HG03460 (cell line): ENCODE results near the gene RILPL1.
A peak's percentile ranks its signal among the peaks of the same experiment; 100 is the strongest.
"Not testable (repeated sequence)": the region's sequence is repeated elsewhere in the genome, so short reads cannot be mapped to it uniquely, and the experiment has no call there.

ENCODE experiments used
- ATAC-seq: cut with Tn5 transposase; IDR thresholded peaks from one replicate; pipeline ENCODE4 v1.9.1; 2021; ENCODE audit not compliant: unreplicated experiment

Gene RILPL1

GRCh38 chr12:123472438-123472849, 61.1 kb downstream of the RILPL1 start:
- no peak for ATAC-seq

GRCh38 chr12:123471374-123472068, 62.0 kb downstream of the RILPL1 start:
- ATAC-seq, result no peak

DNA sequence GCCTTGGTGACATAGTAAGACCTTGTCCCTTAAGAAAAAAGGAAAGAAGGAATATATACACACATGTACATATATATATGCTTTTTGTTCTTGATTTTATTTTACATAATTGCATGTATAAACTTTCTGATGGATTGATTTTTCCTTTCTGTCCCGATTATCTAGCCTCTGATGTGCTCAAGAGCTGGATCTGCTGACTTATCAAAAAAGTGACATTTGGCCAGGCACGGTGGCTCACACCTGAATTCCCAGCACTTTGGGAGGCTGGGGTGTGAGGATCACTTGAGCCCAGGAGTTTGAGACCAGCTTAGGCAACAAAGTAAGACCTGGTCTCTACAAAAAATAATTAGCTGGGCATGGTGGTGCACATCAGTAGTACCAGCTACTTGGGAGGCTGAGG, 63.5 kb downstream of the RILPL1 start:
- no peak for ATAC-seq

- peak; percentile 74 for ATAC-seq
Observed at GRCh38 chr12:123468786-123469185, 64.7 kb downstream of the RILPL1 start.

DNA sequence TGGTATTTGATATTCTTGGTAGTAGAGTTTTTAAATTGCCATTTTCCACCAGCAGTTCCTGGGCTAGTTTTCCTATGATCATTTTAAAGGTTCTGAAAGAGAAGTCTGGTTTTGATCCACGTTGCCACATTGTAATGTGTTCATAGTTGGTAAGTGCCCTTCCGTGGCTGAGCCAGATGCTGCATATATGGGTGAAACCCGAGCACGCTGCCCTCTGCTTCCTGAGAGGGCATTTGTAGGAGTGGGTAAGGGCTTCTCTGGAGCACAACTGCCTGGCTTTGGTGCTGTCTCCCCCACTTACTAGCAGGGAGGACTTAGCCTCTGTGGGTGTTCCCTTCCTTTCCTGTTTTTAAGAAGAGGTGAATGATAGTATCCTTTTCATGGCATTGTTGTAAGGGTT, 68.4 kb downstream of the RILPL1 start:
- no peak for ATAC-seq

DNA sequence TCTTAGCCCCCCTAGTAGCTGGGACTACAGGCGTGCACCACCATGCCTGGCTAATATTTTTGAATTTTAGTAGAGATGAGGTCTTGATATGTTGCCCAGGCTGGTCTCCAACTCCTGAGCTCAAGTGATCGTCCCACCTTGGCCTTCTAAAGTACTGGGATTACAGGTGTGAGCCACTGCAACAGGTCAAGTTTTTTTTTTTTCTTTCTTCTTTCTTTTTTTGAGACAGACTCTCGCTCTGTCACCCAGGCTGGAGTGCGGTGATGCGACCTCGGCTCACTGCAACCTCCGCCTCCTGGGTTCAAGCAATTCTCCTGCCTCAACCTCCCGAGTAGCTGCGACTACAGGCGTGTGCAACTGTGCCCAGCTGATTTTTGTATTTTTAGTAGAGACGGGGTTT, 70.3 kb downstream of the RILPL1 start:
- ATAC-seq, result not testable (repeated sequence)

DNA sequence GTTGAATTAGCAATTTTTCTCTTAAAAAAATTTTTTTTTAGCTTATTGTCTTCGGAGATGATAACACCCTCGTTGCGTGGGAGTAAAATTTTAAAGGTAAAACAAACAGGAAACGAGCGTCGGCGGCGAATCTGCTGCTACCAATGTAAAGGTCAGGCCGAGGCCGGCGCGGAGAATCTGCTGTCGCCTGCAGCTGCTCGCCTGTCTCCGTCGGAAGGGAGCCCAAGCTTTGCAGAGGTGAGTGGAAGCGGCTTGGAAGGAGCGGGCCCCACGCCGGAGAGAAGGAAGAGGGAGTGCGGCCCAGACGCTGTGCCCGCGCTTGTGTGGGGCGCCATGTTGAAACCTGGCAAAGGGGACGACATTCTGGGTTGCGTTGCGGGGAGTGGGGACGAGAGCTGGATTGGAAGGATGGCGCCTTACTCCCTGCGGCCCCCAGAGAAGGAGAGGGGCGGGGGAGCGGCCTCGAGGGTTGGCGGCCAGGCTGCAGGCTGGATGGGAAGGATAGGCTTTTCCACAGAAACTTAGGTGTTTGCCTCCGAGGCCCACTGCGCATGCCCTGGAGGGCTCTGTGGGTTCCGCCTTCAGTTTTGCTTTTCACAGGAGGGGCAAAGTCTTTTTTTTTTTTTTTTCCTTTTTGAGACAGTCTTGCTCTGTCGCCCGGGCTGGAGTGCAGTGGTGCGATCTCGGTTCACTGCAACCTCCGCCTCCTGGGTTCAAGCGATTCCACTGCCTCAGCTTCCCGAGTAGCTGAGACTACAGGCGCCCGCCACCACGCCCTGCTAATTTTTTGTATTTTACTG, 75.3 kb downstream of the RILPL1 start, which contains the start of gene SNRNP35:
Gene SNRNP35, plus strand, starts transcription at position 160 of the 800 bp plus-strand sequence. CDS start 7,402 bp downstream, outside the sequence.
- ATAC-seq, result peak; percentile 74

- no peak for ATAC-seq
Observed at GRCh38 chr12:123453165-123453564, 80.4 kb downstream of the RILPL1 start.

GRCh38 chr12:123452276-123452550, 81.3 kb downstream of the RILPL1 start:
- ATAC-seq, result not testable (repeated sequence)

GRCh38 chr12:123450636-123451035, 82.9 kb downstream of the RILPL1 start:
- no peak for ATAC-seq

GRCh38 chr12:123449856-123450255, 83.7 kb downstream of the RILPL1 start:
- no peak for ATAC-seq

GRCh38 chr12:123449249-123449733, 84.2 kb downstream of the RILPL1 start:
- no peak for ATAC-seq

DNA sequence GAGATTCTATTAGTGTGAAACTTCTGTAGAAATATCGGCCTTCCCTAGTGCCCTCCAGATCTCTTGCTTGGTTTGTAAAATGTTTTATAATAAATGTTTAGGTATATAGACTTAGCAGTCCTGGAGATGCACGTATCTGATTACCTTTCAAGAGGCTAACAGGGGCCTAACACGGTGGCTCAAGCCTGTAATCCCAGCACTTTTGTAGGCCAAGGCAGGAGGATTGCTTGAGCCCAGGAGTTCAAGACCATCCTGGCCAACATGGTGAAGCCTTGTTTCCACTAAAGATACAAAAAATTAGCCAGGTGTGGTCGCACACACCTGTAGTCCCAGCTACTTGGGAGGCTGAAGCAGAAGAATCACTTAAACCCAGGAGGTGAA, 87.2 kb downstream of the RILPL1 start:
- ATAC-seq, result no peak

DNA sequence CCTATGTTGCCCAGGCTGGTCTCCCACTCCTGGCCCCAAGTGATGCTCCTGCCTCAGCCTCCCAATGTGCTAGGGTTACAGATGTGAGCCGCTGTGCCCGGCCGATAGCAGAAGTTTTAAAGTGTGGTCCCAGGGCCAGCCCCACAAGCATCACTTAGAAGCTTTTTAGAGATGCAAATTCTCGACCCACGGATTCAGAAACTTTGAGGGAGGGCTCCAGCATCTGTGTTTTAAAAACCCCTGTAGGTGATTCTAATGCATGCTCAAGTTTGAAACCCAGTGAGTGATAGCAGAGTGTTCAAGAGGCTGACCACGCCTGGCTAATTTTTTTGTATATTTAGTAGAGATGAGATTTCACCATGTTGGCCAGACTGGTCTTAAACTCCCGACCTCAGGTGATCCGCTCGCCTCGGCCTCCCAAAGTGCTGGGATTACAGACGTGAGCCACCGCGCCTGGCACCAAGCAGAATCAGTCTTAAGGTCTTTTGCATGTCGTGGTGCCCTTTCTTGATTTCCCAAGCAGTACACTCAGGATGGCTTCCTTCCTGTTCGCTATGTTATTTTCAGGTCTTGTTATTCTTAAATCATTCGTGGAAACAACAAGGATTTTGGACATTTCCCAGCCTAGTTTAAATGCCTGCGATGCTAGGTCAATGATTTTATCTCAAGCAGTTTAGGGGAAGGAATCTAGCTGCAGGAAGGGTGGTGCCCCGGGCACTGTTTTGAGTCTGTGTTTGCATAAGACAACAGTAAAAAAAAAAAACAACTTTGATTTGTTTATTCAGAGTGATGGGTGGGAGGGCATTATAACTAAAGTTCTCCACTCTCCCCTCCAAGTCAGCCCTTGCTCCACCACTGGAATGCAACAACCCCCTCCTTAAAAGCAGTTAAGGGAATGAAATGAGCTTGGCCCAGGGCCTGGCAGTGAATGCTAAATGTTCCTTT, 87.9 kb downstream of the RILPL1 start:
- no peak for ATAC-seq

DNA sequence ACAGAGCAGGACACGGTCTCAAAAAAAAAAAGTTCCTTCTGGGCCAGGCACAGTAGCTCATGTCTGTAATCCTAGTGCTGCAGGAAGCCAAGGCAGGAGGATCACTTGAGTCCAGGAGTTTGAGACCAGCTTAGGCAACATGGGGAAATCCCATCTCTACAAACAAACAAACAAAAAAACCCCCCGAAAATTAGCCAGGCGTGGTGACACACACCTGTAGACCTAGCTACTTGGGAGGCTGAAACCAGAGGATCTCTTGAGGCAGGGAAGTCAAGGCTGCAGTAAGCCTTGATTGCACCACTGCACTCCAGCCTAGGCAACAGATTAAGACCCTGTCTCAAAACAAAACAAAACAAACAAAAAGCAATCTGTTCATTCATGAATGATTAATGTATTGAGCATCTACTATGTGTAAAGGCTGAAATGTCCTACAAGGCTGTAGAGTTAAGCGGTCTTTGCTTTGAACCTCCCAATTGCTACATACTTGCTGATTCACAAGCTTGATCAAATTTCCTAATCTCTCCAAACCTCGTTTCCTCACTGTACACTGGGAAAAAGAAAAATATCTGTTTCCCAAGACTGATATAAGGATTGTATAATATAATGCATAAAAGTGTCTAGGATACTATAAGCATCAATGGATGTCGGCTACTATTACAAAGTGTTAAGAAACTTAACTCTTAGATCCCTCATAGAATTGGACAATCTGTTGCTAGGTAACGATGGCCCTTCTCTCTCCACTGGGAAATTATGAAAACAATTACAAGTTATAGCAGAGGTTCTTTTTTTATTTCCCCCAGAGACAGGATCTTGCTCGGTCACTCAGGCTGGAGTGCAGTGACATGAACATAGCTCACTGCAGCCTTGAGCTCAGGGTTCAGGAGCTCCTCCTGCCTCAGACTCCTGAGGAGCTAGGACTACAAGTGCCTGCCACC, 89.2 kb downstream of the RILPL1 start:
- no peak for ATAC-seq

- no peak for ATAC-seq
Observed at GRCh38 chr12:123442774-123443173, 90.7 kb downstream of the RILPL1 start.

DNA sequence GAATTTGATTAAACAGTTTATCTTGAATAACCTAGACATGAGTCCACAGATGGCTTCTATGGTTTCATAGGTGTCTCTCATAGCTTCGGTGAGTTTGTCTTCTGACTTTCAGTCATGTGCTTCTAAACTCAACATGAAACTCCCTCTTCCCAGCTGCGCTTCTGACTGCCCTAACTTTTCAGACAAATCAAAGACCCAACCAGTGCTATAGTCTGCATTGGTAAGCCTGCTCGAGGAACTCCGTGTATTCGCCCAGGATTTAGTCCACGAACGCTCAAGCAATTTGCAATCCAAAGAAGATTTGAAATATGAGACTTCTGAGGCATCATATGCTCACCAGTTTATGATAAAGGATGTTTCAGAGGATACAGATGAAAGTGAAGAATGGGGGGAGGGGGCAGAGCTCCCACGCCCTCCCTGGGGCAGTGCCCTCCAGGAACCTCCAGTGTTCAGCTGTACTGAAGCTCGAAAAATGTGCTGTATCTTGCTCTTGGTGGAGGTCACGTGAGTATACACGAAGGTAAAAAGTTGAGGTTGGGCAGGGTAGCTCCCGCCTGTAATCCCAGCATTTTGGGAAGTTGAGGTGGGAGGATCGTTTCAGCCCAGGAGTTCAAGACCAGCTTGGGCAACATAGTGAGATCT, 91.9 kb downstream of the RILPL1 start:
- peak; percentile 41 for ATAC-seq

DNA sequence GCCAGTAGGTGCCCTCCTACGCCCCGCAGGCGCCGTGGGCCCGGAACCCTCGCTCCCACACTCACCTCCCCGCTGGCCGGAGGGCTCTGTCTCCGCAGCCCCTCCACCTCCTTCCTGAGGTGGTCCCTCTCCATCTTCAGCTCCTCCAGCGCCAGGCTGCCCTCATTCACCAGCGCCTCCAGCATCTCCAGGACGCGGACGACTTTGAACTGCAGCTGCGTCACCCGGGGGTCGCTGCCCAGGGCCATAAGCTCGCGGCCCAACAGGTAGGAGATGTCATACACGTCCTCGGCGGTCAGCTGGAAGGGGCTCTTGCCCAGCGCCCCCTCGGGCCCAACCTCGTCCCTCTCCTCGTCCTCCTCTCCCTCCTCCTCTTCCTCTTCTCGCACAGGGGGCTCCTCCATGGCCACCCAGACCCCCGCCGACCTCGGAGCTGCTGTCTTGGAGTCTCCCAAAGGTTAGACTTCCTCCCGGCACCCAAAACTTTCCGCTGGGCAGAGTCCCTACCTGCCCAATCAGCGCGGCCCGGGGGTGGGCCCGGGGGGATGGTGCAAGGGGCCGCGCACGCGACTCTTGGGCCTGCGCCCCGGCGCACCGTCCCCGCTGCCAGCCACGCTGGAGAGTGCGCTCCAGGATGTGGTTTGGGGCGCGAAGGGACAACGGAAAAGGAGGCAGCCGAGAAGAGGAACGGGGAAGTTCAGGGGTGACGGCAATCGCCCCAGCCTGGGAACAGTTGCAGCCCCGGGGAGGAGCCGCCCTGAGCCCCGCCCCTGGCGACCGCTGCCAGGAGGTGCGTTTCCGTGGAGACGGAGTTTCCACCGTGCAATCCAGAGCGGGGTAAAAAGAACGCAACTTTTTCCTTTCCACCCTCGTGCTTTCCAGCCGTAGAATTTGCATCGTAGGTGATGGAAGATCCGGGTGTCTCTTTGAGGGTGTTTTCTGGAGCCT, 97.2 kb downstream of the RILPL1 start, which contains the start of gene RILPL2:
Gene RILPL2, minus strand, starts transcription at position 668 of the 948 bp plus-strand sequence. Its CDS starts 264 bp downstream, at position 404.
- peak; percentile 68 for ATAC-seq
